T follicular helper cell (primary cell): ENCODE data around the gene CLEC18C.
"Not testable (repeated sequence)": the region's sequence is repeated elsewhere in the genome, so short reads cannot be mapped to it uniquely, and the experiment has no call there.

ENCODE experiments used
- DNase-seq: peaks from one replicate; pipeline ENCODE4 v3.0.0-alpha.2; 2020; ENCODE audit warnings: low read depth

CLEC18C gene

GRCh38 chr16:70159355-70160348 lies 13.9 kb upstream of the CLEC18C start:
- DNase-seq, result no peak

GRCh38 chr16:70160388-70160787 lies 13.2 kb upstream of the CLEC18C start:
- DNase-seq, result no peak

DNA sequence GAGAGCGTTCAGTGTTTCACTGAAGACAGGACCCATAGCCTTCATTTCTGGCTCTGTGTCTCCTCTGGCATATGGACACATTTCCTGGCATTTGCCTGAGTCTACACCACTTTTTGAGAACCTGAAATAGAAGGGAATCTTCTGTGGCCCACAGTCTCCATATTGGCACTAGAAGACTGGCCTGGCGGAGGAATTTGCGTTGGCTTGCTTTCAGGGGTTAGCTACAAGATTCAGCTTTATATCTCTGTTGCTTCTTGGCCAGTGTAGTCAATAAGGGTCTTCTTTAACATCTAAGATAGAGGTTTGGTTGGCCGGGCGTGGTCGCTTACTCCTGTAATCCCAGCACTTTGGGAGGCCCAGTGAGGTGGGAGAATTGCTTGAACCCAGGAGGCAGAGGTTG lies 12.8 kb upstream of the CLEC18C start:
- no peak for DNase-seq

DNA sequence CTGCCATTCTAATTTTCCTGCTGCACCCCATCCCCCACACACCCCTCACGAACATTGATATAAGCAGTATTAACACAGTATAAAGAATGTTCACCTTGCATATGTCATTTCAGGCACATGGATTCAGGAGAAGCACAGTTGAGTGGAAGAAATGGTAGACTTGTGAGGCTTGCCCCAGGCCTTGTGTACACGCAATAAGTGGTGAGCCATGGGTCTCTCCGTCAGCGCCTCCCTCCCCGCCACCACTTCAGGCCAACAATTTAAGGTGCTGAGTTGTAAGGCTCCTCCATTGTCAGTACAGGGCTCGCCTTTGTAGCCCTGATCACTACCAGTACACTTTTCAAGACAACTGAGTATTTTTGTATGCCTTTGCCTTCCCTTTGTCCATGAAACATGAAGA lies 12.2 kb upstream of the CLEC18C start:
- no peak for DNase-seq

DNA sequence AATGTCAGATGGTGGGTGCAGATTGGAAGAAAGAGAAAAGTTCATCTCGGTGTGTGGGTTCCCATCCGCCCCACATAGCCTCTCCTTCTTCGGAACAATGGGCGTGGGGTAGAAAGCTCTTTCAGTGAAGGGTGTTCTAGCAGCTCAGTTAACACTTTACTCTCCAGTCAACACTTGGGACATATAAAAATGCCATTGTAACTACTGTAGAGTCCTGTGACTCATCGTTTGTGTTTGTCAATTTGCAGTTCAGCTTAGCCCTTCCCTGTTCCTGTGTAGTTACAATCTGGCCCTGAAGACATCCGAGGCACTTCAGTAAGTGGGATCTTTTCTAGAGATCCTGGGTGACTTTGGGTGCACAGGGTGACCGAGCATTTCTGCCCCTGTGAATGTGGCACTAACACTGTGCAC lies 11.5 kb upstream of the CLEC18C start:
- no peak for DNase-seq

DNA sequence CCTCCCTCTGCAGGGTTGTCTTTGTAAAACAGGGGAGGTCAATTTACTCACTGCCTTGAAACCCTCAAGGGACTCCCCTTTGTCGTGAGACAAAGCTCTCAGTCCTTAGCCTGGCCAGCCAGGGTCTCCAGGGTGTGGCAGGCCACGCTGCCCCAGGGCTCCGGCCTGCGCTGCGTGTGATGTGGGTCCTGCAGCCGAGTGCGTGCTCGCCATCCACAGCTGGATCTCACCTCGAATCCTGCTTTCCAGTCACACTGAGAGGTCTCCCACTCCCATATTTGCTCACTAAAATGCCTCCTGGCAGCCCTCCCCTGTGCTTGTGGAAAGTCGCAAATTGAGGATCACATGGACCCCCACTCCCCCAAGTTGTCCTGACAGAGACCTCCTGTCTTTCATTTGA lies 10.0 kb upstream of the CLEC18C start:
- DNase-seq, result no peak

- not testable (repeated sequence) for DNase-seq
Observed at GRCh38 chr16:70166688-70167087, 6.9 kb upstream of the CLEC18C start.

DNA sequence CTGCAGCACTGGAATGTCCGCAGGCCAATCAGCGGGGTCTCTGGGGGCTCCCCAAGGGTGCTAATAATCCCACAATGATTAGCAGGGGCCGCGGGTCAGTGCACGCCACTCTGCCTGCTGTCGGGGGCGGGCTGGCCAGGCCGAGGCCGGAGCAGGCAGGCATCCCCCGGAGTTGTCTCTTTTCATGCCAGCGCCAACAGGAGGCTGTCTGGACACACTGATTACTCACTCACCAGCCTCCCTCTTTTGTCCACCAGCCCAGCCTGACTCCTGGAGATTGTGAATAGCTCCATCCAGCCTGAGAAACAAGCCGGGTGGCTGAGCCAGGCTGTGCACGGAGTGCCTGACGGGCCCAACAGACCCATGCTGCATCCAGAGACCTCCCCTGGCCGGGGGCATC lies 329 bp downstream of the CLEC18C start:
- not testable (repeated sequence) for DNase-seq

DNA sequence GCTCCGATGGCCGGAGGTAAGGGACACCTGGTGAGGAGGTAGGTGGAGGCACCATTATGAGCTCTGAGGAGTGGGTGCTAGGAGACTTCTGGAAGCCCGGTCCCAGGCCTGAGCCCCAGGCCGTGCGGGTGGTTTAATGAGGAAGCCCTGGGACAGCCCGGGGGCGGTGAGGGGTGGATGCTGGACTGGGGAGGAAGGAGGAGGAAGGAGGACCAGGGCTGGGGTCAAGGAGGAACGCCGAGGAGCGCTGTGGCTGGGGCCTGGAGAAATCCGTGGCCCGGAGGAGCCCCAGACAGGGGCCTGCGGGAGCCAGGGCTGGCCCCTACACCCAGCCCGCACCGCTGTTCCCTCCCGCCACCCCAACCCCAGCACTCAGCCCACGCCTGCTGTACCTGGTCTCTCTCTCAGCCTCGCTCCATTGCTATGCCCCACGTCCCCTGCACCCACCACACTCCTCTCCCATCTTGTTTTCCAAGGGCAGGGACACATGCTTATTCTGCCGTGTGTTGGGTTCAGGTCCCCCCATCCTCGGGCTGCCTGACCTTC lies 873 bp downstream of the CLEC18C start:
- not testable (repeated sequence) for DNase-seq

GRCh38 chr16:70187858-70188607 lies 14.4 kb downstream of the CLEC18C start:
- not testable (repeated sequence) for DNase-seq

GRCh38 chr16:70188608-70188915 lies 15.0 kb downstream of the CLEC18C start:
- DNase-seq, result not testable (repeated sequence)

DNA sequence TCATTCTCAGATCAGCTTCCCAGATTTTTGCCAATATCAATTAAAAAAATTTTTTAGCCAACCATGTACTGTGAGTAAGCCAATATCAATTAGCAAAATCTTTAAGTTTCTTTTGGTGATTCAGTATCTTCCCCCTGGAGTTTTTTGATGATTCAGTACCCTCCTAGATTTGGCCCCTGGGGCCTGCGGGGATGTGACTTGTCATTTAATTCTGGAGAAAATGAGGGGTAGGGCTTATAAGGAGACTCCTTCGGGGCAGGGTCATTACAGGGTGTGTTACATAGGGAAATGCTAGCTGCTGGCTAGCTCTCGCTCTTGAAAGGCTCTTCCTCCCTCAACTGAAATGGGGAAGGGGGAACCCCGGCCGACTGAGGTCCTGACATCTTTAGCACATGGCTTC lies 17.0 kb downstream of the CLEC18C start:
- DNase-seq, result not testable (repeated sequence)

DNA sequence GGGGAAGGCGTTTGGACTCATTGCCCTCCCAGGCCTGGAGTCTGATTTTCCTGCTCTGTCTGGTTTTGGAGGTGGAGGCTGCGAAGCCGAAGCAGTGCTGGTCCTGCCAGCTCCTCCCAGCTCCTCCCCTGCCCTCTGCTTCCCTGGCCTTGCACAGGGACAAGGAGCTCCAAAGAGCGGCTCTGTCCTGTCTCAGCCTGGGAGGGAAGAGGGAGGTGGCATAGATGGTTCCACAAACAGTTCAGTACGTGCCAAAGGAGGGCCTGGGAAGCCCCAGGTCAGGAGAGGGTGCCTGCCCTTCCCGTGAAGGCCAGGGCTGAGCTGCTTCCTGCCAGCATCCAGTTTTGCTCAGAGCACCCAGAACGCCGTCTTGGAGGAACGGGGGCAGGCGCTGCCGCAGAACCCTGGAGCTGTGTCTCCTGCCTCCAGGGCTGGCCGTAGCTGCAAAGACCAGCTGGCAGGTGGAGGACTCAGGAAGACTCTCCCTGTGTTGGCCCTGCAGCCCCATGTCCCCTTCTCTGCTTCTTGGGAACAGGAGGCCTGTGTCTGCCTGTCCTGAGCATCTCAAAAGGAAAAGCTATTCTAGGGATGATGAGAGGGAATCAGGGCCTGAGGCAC lies 23.2 kb downstream of the CLEC18C start:
- not testable (repeated sequence) for DNase-seq

DNA sequence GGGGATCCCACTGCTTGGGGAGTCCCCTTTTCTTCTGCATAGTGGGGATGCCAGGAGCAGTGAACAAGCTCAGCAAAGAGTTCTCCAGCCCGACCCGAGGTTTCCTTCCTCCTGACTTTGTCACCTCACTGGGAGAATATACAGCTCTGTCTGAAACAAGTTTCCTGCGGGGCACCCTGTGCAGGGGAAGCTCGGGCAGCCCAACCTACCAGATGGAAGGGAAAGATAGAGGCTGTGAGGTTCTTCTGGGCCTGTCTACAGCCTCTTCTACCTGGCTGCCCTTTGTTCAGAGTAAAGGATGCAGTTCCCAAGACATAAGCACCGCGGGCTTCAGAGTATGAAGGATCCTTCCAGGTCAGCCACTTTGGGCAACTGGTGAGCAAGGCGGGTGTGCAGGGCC lies 24.0 kb downstream of the CLEC18C start:
- not testable (repeated sequence) for DNase-seq

DNA sequence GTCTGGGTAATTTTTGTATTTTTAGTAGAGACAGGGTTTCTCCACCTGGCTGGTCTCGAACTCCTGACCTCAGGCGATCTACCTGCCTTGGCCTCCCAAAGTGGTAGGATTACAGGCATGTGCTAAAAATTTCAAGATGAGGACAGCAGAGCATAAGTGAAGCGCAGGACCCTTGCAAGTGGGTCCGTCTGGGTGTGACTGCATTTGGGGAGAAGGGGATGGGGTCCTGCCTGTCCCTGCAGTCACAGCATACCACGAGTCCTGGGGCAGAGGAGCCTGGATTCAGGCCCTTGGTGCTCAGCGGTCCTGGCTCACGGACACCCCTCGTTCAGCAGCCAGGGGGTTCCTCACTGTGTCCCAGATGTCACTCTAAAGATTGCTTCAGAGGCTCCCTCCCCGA lies 24.6 kb downstream of the CLEC18C start:
- DNase-seq, result not testable (repeated sequence)

- not testable (repeated sequence) for DNase-seq
Observed at GRCh38 chr16:70198666-70199065, 25.1 kb downstream of the CLEC18C start.

DNA sequence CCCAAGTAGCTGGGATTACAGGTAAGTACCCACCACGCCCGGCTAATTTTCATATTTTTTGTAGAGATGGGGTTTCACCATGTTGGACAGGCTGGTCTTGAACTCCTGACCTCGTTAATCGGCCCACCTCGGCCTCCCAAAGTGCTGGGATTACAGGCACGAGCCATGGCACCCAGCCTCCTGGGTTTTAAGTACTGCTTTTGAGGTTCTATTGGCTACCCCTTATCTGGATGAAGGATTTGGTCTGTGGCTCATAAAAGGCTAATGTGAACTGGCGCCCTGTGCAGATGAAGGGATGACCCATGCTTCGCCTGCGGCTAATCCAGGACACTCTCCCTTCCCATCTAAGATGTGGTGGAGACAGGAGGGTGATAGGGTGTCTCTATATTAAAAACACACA lies 25.6 kb downstream of the CLEC18C start:
- DNase-seq, result not testable (repeated sequence)

- DNase-seq, result not testable (repeated sequence)
Observed at GRCh38 chr16:70200063-70200462, 26.5 kb downstream of the CLEC18C start.

DNA sequence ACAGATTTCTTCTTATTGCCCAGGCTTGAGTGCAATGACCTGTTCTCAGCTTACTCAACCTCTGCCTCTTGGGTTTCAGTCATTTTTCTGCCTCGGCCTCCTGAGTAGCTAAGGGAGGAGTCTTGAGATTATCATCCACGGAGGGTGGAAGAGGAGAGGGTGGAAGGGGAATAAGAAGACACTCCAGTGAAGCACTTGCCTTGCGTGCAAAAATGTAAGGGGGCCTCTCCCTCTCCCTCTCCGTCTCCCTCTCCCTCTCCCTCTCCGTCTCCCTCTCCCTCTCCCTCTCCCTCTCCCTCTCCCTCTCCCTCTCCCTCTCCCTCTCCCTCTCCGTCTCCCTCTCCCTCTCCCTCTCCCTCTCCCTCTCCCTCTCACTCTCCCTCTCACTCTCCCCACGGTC lies 29.9 kb downstream of the CLEC18C start:
- DNase-seq, result not testable (repeated sequence)

DNA sequence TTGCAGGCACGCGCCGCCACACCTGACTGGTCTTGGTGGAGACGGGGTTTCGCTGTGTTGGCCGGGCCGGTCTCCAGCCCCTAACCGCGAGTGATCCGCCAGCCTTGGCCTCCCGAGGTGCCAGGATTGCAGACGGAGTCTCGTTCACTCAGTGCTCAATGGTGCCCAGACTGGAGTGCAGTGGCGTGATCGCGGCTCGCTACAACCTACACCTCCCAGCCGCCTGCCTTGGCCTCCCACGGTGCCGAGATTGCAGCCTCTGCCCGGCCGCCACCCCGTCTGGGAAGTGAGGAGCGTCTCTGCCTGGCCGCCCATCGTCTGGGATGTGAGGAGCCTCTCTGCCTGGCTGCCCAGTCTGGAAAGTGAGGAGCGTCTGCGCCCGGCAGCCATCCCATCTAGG lies 30.4 kb downstream of the CLEC18C start:
- not testable (repeated sequence) for DNase-seq

DNA sequence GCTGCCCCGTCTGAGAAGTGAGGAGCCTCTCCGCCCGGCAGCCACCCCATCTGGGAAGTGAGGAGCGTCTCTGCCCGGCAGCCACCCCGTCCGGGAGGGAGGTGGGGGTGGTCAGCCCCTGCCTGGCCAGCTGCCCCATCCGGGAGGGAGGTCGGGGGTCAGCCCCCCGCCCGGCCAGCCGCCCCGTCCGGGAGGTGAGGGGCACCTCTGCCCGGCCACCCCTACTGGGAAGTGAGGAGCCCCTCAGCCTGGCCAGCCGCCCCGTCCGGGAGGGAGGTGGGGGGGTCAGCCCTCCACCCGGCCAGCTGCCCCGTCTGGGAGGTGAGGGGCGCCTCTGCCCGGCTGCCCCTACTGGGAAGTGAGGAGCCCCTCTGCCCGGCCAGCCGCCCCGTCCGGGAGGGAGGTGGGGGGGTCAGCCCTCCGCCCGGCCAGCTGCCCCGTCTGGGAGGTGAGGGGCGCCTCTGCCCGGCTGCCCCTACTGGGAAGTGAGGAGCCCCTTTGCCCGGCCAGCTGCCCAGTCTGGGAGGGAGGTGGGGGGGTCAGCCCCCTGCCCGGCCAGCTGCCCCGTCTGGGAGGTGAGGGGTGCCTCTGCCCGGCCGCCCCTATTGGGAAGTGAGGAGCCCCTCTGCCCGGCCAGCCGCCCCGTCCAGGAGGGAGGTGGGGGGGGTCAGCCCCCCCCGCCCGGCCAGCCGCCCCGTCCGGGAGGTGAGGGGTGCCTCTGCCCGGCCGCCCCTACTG lies 31.2 kb downstream of the CLEC18C start:
- not testable (repeated sequence) for DNase-seq
